ENCODE data around the gene SCAMP1. TPM values are rescaled to one million over a fixed set of nuclear protein-coding genes. Genes with fewer than 3 reads are reported as not detected.
A peak's percentile ranks its signal among the peaks of the same experiment; 100 is the strongest.

Gene SCAMP1
- polyA plus RNA-seq, 3 donors: 5.4 to 52.4 (median 47.8) TPM

DNA sequence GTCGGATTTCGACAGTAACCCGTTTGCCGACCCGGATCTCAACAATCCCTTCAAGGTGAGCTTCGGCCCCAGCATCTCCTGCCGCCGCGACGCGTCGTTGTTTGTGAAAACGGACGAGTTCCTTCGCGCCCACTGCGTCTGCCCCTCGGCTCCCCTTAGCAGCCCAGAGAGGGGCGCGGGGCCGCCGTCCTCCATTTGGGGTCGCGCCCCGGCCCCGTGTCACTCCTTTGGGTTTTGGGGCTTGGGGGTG lies 182 bp downstream of the SCAMP1 start:
- WGBS (ENCODE audit: insufficient coverage): under 1% methylated on average over 26 of the region's 26 CpGs
- Histone ChIP-seq H3K4me1 (ENCODE audit: control insufficient read depth in 1 of 2, insufficient read depth in 2 of 2, low read length in 2 of 2) (peaks cover 16 to 32% of the 10 kb centered on the region in 2 donors), H3K27me3 (ENCODE audit: control insufficient read depth in 2 of 2, insufficient read depth in 2 of 2, low read length in 2 of 2) (no peaks in the 10 kb centered on the region), H3K27ac (ENCODE audit: low read depth in 1 of 2, low read length in 2 of 2) (peak overlapping the region; percentile 74 to 96), H3K79me2 (ENCODE audit: insufficient read depth, low read length) (peaks cover 56% of the 10 kb centered on the region), H4K20me1 (ENCODE audit: insufficient read depth, low read length) (peaks cover 21% of the 10 kb centered on the region), H3K4me3 (replicated peaks in 1 of 3; ENCODE audit: low read depth in 2 of 3, low read length in 3 of 3) (peak overlapping the region; percentile 85 to 97 (median 92)), H3K9ac (ENCODE audit: insufficient read depth, low read length, poor library complexity, severe bottlenecking) (peak overlapping the region; percentile 88), H3K4me2 (replicated peaks; ENCODE audit: extremely low read depth, low read length, poor library complexity, severe bottlenecking) (peak overlapping the region; percentile 99), H3K9me3 (replicated peaks in 1 of 2; ENCODE audit: control insufficient read depth in 1 of 2, insufficient read depth in 1 of 2, low read length in 2 of 2) (no peaks in the 10 kb centered on the region), H3K36me3 (replicated peaks in 1 of 2; ENCODE audit: control insufficient read depth in 1 of 2, insufficient read depth in 2 of 2, low read length in 2 of 2) (no peaks in the 10 kb centered on the region), H2AFZ (ENCODE audit: insufficient read depth, low read depth, low read length, poor library complexity, severe bottlenecking) (peak overlapping the region; percentile 98)
- peaks cover 0 to 2% (median 0%) of the 10 kb centered on the region in 3 donors for H3K27me3 Mint-ChIP-seq (ENCODE audit: low read depth in 3 of 3)
- peak overlapping the region; percentile 83 to 96 (median 90) for H3K27ac Mint-ChIP-seq
- intact Hi-C loops (cut with micrococcal nuclease): loop anchor here (2.0 to 10.0 kb wide), 2 partner anchors 66 to 284 kb away; partner anchors contain the start of genes AP3B1 (in 2 of the 2) and LHFPL2 (in 1 of the 2)
- H3K4me1 Mint-ChIP-seq: peaks cover 41% of the 10 kb centered on the region
- DNase-seq: no peak
- TF ChIP-seq, protein P1, sequence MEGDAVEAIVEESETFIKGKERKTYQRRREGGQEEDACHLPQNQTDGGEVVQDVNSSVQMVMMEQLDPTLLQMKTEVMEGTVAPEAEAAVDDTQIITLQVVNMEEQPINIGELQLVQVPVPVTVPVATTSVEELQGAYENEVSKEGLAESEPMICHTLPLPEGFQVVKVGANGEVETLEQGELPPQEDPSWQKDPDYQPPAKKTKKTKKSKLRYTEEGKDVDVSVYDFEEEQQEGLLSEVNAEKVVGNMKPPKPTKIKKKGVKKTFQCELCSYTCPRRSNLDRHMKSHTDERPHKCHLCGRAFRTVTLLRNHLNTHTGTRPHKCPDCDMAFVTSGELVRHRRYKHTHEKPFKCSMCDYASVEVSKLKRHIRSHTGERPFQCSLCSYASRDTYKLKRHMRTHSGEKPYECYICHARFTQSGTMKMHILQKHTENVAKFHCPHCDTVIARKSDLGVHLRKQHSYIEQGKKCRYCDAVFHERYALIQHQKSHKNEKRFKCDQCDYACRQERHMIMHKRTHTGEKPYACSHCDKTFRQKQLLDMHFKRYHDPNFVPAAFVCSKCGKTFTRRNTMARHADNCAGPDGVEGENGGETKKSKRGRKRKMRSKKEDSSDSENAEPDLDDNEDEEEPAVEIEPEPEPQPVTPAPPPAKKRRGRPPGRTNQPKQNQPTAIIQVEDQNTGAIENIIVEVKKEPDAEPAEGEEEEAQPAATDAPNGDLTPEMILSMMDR (IDR thresholded peaks at IDR 0.05): no peak
- peaks cover 7 to 11% of the 10 kb centered on the region in 2 donors for H3K36me3 Mint-ChIP-seq
- H3K9me3 Mint-ChIP-seq: no peaks in the 10 kb centered on the region
- H3K4me3 Mint-ChIP-seq: peak overlapping the region; percentile 93 to 96

GRCh38 chr5:78360924-78361630 lies 660 bp downstream of the SCAMP1 start:
- peak in 1 of 3 donors; percentile 13 for DNase-seq
- H3K4me1 Mint-ChIP-seq: peaks cover 41% of the 10 kb centered on the region
- peaks cover 0 to 2% (median 0%) of the 10 kb centered on the region in 3 donors for H3K27me3 Mint-ChIP-seq (ENCODE audit: low read depth in 3 of 3)
- peaks cover 60% of the 10 kb centered on the region for H3K79me2 ChIP-seq (ENCODE audit: insufficient read depth, low read length)
- peak overlapping the region; percentile 98 for H2AFZ ChIP-seq (ENCODE audit: insufficient read depth, low read depth, low read length, poor library complexity, severe bottlenecking)
- H3K27ac Mint-ChIP-seq: peak overlapping the region; percentile 90 to 96 (median 92)
- intact Hi-C loops (cut with micrococcal nuclease): loop anchor here (2.0 to 10.0 kb wide), 2 partner anchors 66 to 284 kb away; partner anchors contain the start of genes AP3B1 (in 2 of the 2) and LHFPL2 (in 1 of the 2)
- H3K4me3 ChIP-seq (replicated peaks in 1 of 3; ENCODE audit: low read depth in 2 of 3, low read length in 3 of 3): peak overlapping the region; percentile 85 to 97 (median 92)
- peak overlapping the region; percentile 93 to 96 for H3K4me3 Mint-ChIP-seq
- H3K27ac ChIP-seq (ENCODE audit: low read depth in 1 of 2, low read length in 2 of 2): peak overlapping the region; percentile 74 to 96
- H3K4me2 ChIP-seq (replicated peaks; ENCODE audit: extremely low read depth, low read length, poor library complexity, severe bottlenecking): peak overlapping the region; percentile 99
- peaks cover 7 to 11% of the 10 kb centered on the region in 2 donors for H3K36me3 Mint-ChIP-seq
- no peaks in the 10 kb centered on the region for H3K9me3 ChIP-seq (replicated peaks in 1 of 2; ENCODE audit: control insufficient read depth in 1 of 2, insufficient read depth in 1 of 2, low read length in 2 of 2)
- no peaks in the 10 kb centered on the region for H3K9me3 Mint-ChIP-seq
- peaks cover 26% of the 10 kb centered on the region for H4K20me1 ChIP-seq (ENCODE audit: insufficient read depth, low read length)
- no peaks in the 10 kb centered on the region for H3K27me3 ChIP-seq (ENCODE audit: control insufficient read depth in 2 of 2, insufficient read depth in 2 of 2, low read length in 2 of 2)
- WGBS (ENCODE audit: insufficient coverage): 1% methylated on average over 22 of the region's 36 CpGs
- no peaks in the 10 kb centered on the region for H3K36me3 ChIP-seq (replicated peaks in 1 of 2; ENCODE audit: control insufficient read depth in 1 of 2, insufficient read depth in 2 of 2, low read length in 2 of 2)
- TF ChIP-seq, protein P1 (IDR thresholded peaks at IDR 0.05): peak; percentile 43
- H3K9ac ChIP-seq (ENCODE audit: insufficient read depth, low read length, poor library complexity, severe bottlenecking): peak overlapping the region; percentile 88
- peaks cover 16 to 32% of the 10 kb centered on the region in 2 donors for H3K4me1 ChIP-seq (ENCODE audit: control insufficient read depth in 1 of 2, insufficient read depth in 2 of 2, low read length in 2 of 2)

Measured in CD14-positive monocyte (primary cell).